OCI-LY3 (cell line): ENCODE results near the gene SNRNP25.

ENCODE experiments used
- EZH2phosphoT487 ChIP-seq: fragments of 200-600 bp; shearing (Covaris generic); IDR thresholded peaks from 2 replicates; pipeline ENCODE4 v1.6.1; 2018; ENCODE audit warnings: antibody characterized with exemption, mixed run types, low read depth
- TF ChIP-seq, protein P1 (sequence below): fragments of 200-600, 300-600 bp; sonication (generic); IDR thresholded peaks from 2 replicates; pipeline ENCODE4 v1.5.1; 2014; ENCODE audit warnings: antibody characterized with exemption, low read length, low read depth

- TF ChIP-seq, protein P1, sequence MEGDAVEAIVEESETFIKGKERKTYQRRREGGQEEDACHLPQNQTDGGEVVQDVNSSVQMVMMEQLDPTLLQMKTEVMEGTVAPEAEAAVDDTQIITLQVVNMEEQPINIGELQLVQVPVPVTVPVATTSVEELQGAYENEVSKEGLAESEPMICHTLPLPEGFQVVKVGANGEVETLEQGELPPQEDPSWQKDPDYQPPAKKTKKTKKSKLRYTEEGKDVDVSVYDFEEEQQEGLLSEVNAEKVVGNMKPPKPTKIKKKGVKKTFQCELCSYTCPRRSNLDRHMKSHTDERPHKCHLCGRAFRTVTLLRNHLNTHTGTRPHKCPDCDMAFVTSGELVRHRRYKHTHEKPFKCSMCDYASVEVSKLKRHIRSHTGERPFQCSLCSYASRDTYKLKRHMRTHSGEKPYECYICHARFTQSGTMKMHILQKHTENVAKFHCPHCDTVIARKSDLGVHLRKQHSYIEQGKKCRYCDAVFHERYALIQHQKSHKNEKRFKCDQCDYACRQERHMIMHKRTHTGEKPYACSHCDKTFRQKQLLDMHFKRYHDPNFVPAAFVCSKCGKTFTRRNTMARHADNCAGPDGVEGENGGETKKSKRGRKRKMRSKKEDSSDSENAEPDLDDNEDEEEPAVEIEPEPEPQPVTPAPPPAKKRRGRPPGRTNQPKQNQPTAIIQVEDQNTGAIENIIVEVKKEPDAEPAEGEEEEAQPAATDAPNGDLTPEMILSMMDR, result no peak
- TF ChIP-seq EZH2phosphoT487, result no peak
Observed at GRCh38 chr16:44655-45054, 9.0 kb upstream of the SNRNP25 start.
